Liver (tissue), 3 donors: ENCODE results near the gene FUT7.

ENCODE experiments used
- CTCF ChIP-seq: fragments of 150-350 bp; IDR thresholded peaks from 2 replicates; pipeline ENCODE4 v1.5.1; 2017; ENCODE audit warnings: improper control_type of control experiment, low read depth, low read length; ENCODE audit not compliant: missing input control
- EGR1 ChIP-seq, 2 donors: IDR thresholded peaks; 2 replicates each; pipeline ENCODE4 v1.6.1; 2016 to 2018; ENCODE audit warnings: antibody characterized with exemption in 2 of 2, low read depth in 2 of 2
- JUND ChIP-seq, 2 donors: IDR thresholded peaks; 2 replicates each; pipeline ENCODE4 v1.6.1; 2016; ENCODE audit warnings: antibody characterized with exemption in 2 of 2
- MAX ChIP-seq: IDR thresholded peaks from 2 replicates; pipeline ENCODE4 v1.6.1; 2016; ENCODE audit warnings: antibody characterized with exemption
- TAF1 ChIP-seq: conservative IDR thresholded peaks from 2 replicates; pipeline ENCODE4 v1.6.1; 2016; ENCODE audit warnings: antibody characterized with exemption, mild to moderate bottlenecking
- ZBTB33 ChIP-seq: IDR thresholded peaks from 2 replicates; pipeline ENCODE4 v1.6.1; 2016; ENCODE audit warnings: antibody characterized with exemption
- donor health status: healthy.
- donor health status: healthy.

- TF ChIP-seq CTCF = no peak
- no peak for TF ChIP-seq EGR1 (IDR thresholded peaks at IDR 0.05; ENCODE audit: low read depth in 2 of 2)
- no peak for TF ChIP-seq TAF1
- TF ChIP-seq MAX = no peak
- no peak for TF ChIP-seq JUND (IDR thresholded peaks at IDR 0.05)
- no peak for TF ChIP-seq ZBTB33
Observed at GRCh38 chr9:137039611-137040366, 7.9 kb upstream of the FUT7 start.
